B cell (primary cell): ENCODE measurements around the gene ANKS4B. TPM values are rescaled to one million over a fixed set of nuclear protein-coding genes. Genes with fewer than 3 reads are reported as not detected.

Source experiments
- ATAC-seq: fragments of 200-7000 bp; cut with Tn5 transposase; one replicate; pipeline ENCODE4 v1.10.0; 2021; ENCODE audit warnings: low read depth, mild to moderate bottlenecking, moderate number of reproducible peaks, moderate library complexity
- CTCF ChIA-PET: fragments of 350-600 bp; sonication (Branson Sonifier 250); formaldehyde crosslinking; loops from one replicate; lab custom pipeline; 2021; ENCODE audit warnings: antibody characterized with exemption, inconsistent platforms; lab: Charles Lee
- POLR2A ChIA-PET: fragments of 350-600 bp; sonication (Branson Sonifier 250); formaldehyde crosslinking; loops from one replicate; lab custom pipeline; 2021; ENCODE audit warnings: antibody characterized with exemption; lab: Charles Lee
- DNase-seq: peaks from one replicate; pipeline ENCODE4 v3.0.0; 2013
- H2AFZ ChIP-seq: 2 replicates; pipeline ENCODE4 v1.6.1; 2012; ENCODE audit warnings: mild to moderate bottlenecking, low read depth, low read length; ENCODE audit not compliant: insufficient read depth, poor library complexity, severe bottlenecking
- H3K27ac ChIP-seq, 2 donors: 1 replicate in 1 of 2; 2 replicates in 1 of 2; pipeline ENCODE4 v1.5.1; 2012 to 2013; ENCODE audit warnings: low read length in 2 of 2, mild to moderate bottlenecking in 2 of 2, moderate library complexity in 1 of 2
- H3K27me3 ChIP-seq, 4 experiments: fragments of 200-600 bp in 1 of 4; sonication (generic) in 1 of 4; replicated peaks in 1 of 4; 1 replicate in 2 of 4; 2 replicates in 2 of 4; pipeline versions ENCODE4 v1.6.1 to v1.7.0; 2013 to 2016; ENCODE audit warnings: low read length in 3 of 4, mild to moderate bottlenecking in 2 of 4, mixed read lengths in 1 of 4, moderate library complexity in 1 of 4; ENCODE audit not compliant: insufficient read depth in 4 of 4, control insufficient read depth in 3 of 4; ENCODE audit errors: control extremely low read depth in 1 of 4
- H3K36me3 ChIP-seq, 2 experiments: replicated peaks in 1 of 2; 1 replicate in 1 of 2; 2 replicates in 1 of 2; pipeline versions ENCODE4 v1.6.1 to v1.7.1; 2013; ENCODE audit warnings: low read length in 1 of 2; ENCODE audit not compliant: insufficient read depth in 2 of 2, control insufficient read depth in 1 of 2; ENCODE audit errors: control extremely low read depth in 1 of 2, extremely low read depth in 1 of 2
- H3K4me1 ChIP-seq, 2 donors: fragments of 200-600 bp in 1 of 2; sonication (generic) in 1 of 2; 1 replicate in 1 of 2; 2 replicates in 1 of 2; pipeline versions ENCODE4 v1.5.1 to v1.6.1; 2013 to 2017; ENCODE audit warnings: low read length in 2 of 2; ENCODE audit not compliant: control insufficient read depth in 2 of 2, insufficient read depth in 2 of 2
- H3K4me2 ChIP-seq: replicated peaks from 2 replicates; pipeline ENCODE3; 2012; ENCODE audit warnings: mild to moderate bottlenecking, low read depth, low read length; ENCODE audit not compliant: poor library complexity, severe bottlenecking
- H3K4me3 ChIP-seq, 5 experiments: fragments of 200-600 bp in 1 of 5; sonication (generic) in 1 of 5; 1 replicate in 3 of 5; 2 replicates in 2 of 5; pipeline versions ENCODE4 v1.5.1 to v1.7.0; 2011 to 2016; ENCODE audit warnings: low read length in 4 of 5, mild to moderate bottlenecking in 4 of 5, low read depth in 2 of 5, control low read depth in 1 of 5, moderate library complexity in 1 of 5; ENCODE audit not compliant: insufficient read depth in 1 of 5; ENCODE audit errors: control extremely low read depth in 1 of 5, extremely low read depth in 1 of 5
- H3K79me2 ChIP-seq: fragments of 200-600 bp; sonication (generic); one replicate; pipeline ENCODE4 v1.6.0; 2016; ENCODE audit warnings: low read length; ENCODE audit not compliant: control insufficient read depth, insufficient read depth
- H3K9ac ChIP-seq: fragments of 200-600 bp; sonication (generic); 2 replicates; pipeline ENCODE4 v1.6.1; 2017; ENCODE audit warnings: mild to moderate bottlenecking, low read length, moderate library complexity
- H3K9me3 ChIP-seq, 3 donors: one replicate each; pipeline versions ENCODE4 v1.6.1 to v1.7.1; 2013; ENCODE audit warnings: low read length in 2 of 3; ENCODE audit not compliant: control insufficient read depth in 2 of 3, insufficient read depth in 1 of 3; ENCODE audit errors: control extremely low read depth in 1 of 3
- H4K20me1 ChIP-seq: 2 replicates; pipeline ENCODE4 v1.6.0; 2012; ENCODE audit warnings: mild to moderate bottlenecking, low read length; ENCODE audit not compliant: insufficient read depth, control insufficient read depth, poor library complexity, severe bottlenecking
- H3K27ac Mint-ChIP-seq: one replicate; pipeline ENCODE4 v1.8.0; 2021; ENCODE audit warnings: mixed read lengths
- H3K27me3 Mint-ChIP-seq: one replicate; pipeline ENCODE4 v1.8.0; 2021; ENCODE audit warnings: mixed read lengths
- H3K4me1 Mint-ChIP-seq: one replicate; pipeline ENCODE4 v1.8.0; 2021; ENCODE audit warnings: mixed read lengths
- H3K4me3 Mint-ChIP-seq: one replicate; pipeline ENCODE4 v1.8.0; 2021; ENCODE audit warnings: mixed read lengths
- H3K9me3 Mint-ChIP-seq: one replicate; pipeline ENCODE4 v1.8.0; 2022; ENCODE audit warnings: mixed read lengths; ENCODE audit not compliant: insufficient read depth
- CTCF ChIP-seq: fragments of 200-600 bp; IDR thresholded peaks from one replicate; pipeline ENCODE4 v1.8.0; 2022; ENCODE audit warnings: antibody characterized with exemption, mild to moderate bottlenecking
- EZH2 ChIP-seq: IDR thresholded peaks from 2 replicates; pipeline ENCODE4 v1.6.1; 2012; ENCODE audit warnings: borderline replicate concordance, low read depth, mild to moderate bottlenecking, moderate library complexity, low read length; ENCODE audit not compliant: insufficient read depth, poor library complexity, severe bottlenecking
- WGBS: methylation state at CpG from one replicate; pipeline ENCODE4 v1.1.5; 2013; ENCODE audit warnings: missing lambda C conversion rate; ENCODE audit not compliant: insufficient coverage; 5-methylcytosine and 5-hydroxymethylcytosine counted together
- intact Hi-C: fragments of 100-400 bp; cut with micrococcal nuclease; formaldehyde crosslinking; loops from one replicate; pipeline ENCODE4 v1.10.0; 2022
- polyA plus RNA-seq: library from polyadenylated mRNA; depleted of rRNA; stranded (reverse); fragments of >200 nt; gene quantifications from 2 replicates; pipeline ENCODE4 v1.2.3, GENCODE V29; 2012
- total RNA-seq, 2 donors: library from RNA; stranded (reverse); fragments of 120-200 nt in 1 of 2; gene quantifications; 1 replicate in 1 of 2; 2 replicates in 1 of 2; pipeline versions ENCODE4 v1.2.3 to v1.2.4, GENCODE V29; 2013 to 2022

ANKS4B gene
- total and polyA plus RNA-seq, 2 donors (not counting 1 experiment from before 2014, with no cell fraction given) = not detected

GRCh38 chr16:21277045-21277926, 43.8 kb downstream of the ANKS4B start:
- H3K9me3 ChIP-seq = peaks cover 0 to 7% (median 2%) of the 10 kb centered on the region in 3 donors
- Mint-ChIP-seq H3K4me1 (peaks cover 39% of the 10 kb centered on the region), H3K27me3 (peaks cover 19% of the 10 kb centered on the region), H3K4me3 (peak overlapping the region; percentile 87), H3K9me3 (peaks cover 3% of the 10 kb centered on the region), H3K27ac (no peak overlapping the region)
- DNase-seq = peak; percentile 37
- 78% methylated on average over 16 of the region's 17 CpGs for WGBS
- peaks cover 0 to 17% (median 5%) of the 10 kb centered on the region in 4 experiments for H3K27me3 ChIP-seq
- peak overlapping the region; percentile 64 for H3K9ac ChIP-seq
- H3K4me1 ChIP-seq = peaks cover 34 to 36% of the 10 kb centered on the region in 2 donors
- ChIA-PET CTCF (interaction anchor here (0.5 to 6.9 kb wide), 14 partner anchors 9 to 1757 kb away, joined by 3 to 65 read pairs (median 5); no protein-coding TSS in a partner anchor), POLR2A (interaction anchor here (0.8 kb wide), 1 partner anchor 16 kb away, joined by 4 read pairs; no protein-coding TSS in a partner anchor)
- peak overlapping the region; percentile 85 for H2AFZ ChIP-seq
- TF ChIP-seq EZH2 = no peak
- no peak for TF ChIP-seq CTCF
- no peak for ATAC-seq
- no peaks in the 10 kb centered on the region for H3K36me3 ChIP-seq
- H4K20me1 ChIP-seq = no peaks in the 10 kb centered on the region
- H3K79me2 ChIP-seq = peaks cover 7% of the 10 kb centered on the region
- H3K27ac ChIP-seq = no peak overlapping the region
- intact Hi-C loops = no loop called here
- peak overlapping the region in 4 of 5 experiments; percentile 46 to 68 (median 56) for H3K4me3 ChIP-seq
- H3K4me2 ChIP-seq = peak overlapping the region; percentile 93
